GM19099 (cell line): ENCODE results near the gene MGMT.

Experiments
- POLR2A ChIP-seq: IDR thresholded peaks from 3 replicates; pipeline ENCODE4 v1.6.1; 2011; ENCODE audit warnings: low read depth; ENCODE audit not compliant: insufficient read length; ENCODE audit errors: extremely low read depth

MGMT gene

GRCh38 chr10:129470103-129470851, 3.2 kb downstream of the MGMT start:
- TF ChIP-seq POLR2A: no peak

- no peak for TF ChIP-seq POLR2A
Measured at GRCh38 chr10:129471447-129472175, 4.6 kb downstream of the MGMT start.

- no peak for TF ChIP-seq POLR2A
Measured at GRCh38 chr10:129472696-129473555, 5.9 kb downstream of the MGMT start.

- TF ChIP-seq POLR2A: no peak
Measured at GRCh38 chr10:129474642-129475041, 7.6 kb downstream of the MGMT start.

GRCh38 chr10:129476431-129476830, 9.4 kb downstream of the MGMT start:
- no peak for TF ChIP-seq POLR2A

GRCh38 chr10:129477051-129477450, 10.0 kb downstream of the MGMT start:
- no peak for TF ChIP-seq POLR2A

- no peak for TF ChIP-seq POLR2A
Measured at GRCh38 chr10:129481641-129482040, 14.6 kb downstream of the MGMT start.

GRCh38 chr10:129483430-129484010, 16.5 kb downstream of the MGMT start:
- TF ChIP-seq POLR2A: no peak

- TF ChIP-seq POLR2A: no peak
Measured at GRCh38 chr10:129486805-129487204, 19.8 kb downstream of the MGMT start.

GRCh38 chr10:129491123-129491734, 24.2 kb downstream of the MGMT start:
- TF ChIP-seq POLR2A: no peak

GRCh38 chr10:129494176-129494575, 27.1 kb downstream of the MGMT start:
- TF ChIP-seq POLR2A: no peak

GRCh38 chr10:129494740-129495139, 27.7 kb downstream of the MGMT start:
- TF ChIP-seq POLR2A: no peak

- no peak for TF ChIP-seq POLR2A
Measured at GRCh38 chr10:129495256-129495655, 28.2 kb downstream of the MGMT start.

GRCh38 chr10:129495698-129496097, 28.7 kb downstream of the MGMT start:
- no peak for TF ChIP-seq POLR2A

GRCh38 chr10:129497013-129497412, 30.0 kb downstream of the MGMT start:
- TF ChIP-seq POLR2A: no peak
